HG02610 (cell line): ENCODE data around the gene TLE3.

Experiments
- ATAC-seq: cut with Tn5 transposase; IDR thresholded peaks from one replicate; pipeline ENCODE4 v1.9.1; 2021; ENCODE audit warnings: mild to moderate bottlenecking, moderate library complexity; ENCODE audit not compliant: unreplicated experiment

The TLE3 gene

GRCh38 chr15:70086636-70087035 is 11.1 kb downstream of the TLE3 start:
- no peak for ATAC-seq

DNA sequence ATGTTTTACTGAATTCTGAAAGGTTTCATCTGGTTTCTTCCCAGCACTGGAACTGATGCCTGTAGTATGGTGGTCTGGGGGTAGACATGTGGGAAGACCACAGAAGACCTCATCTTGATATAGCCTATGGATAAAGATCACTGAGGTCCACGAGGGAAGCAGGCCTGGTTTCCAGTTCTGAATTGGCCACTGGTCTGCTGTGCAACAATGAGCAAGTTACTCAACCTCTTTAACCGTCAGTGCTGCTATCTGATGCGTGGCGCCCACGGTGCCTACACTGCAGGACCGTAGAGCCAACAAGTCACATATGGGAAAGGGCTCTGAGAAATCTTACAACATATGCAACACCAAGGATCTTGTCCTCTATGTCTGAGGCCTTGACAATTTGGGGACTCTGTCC is 13.3 kb downstream of the TLE3 start:
- no peak for ATAC-seq

- ATAC-seq, result peak; percentile 76
Observed at GRCh38 chr15:70083946-70084345, 13.8 kb downstream of the TLE3 start.

- no peak for ATAC-seq
Observed at GRCh38 chr15:70083418-70083817, 14.3 kb downstream of the TLE3 start.

- no peak for ATAC-seq
Observed at GRCh38 chr15:70082281-70082900, 15.3 kb downstream of the TLE3 start.

DNA sequence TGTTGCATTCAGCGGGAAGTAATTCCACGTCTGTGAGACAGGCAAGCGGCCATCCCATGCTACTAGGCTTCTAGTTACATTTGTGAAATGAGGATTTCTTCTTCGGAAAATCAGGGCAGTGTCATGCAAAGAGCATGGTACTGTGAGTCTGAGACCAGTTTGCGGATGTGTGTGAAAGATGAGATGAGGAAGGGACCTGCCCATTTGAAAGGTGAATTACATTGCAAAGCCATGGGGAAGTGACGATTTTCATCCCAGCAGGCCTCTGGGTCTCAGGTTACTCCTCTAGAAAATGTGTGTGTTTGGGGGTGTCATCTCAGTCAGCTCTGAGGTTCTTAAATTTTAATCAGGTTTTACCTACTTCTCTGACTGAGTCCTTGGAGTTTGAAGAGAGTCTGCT is 16.1 kb downstream of the TLE3 start:
- ATAC-seq, result no peak

DNA sequence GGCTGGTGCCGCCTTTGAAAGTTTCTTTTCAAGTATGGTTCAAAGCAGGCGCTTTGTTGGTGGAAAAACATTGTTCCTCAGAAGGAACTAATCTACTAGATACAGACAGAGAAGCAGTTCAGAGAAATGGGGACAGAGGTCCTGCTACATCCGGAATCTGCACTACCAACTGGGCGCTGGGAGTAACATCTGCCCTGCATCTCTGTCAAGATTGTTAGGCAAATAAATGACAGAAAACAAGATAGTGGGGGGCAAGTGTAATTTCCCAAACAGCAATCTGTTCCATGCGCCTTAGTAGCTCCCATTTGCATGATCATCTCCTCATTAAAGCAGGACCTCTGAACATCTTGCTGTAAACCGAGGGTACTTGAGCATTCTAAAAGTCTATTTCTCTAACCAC is 17.4 kb downstream of the TLE3 start:
- ATAC-seq, result no peak

DNA sequence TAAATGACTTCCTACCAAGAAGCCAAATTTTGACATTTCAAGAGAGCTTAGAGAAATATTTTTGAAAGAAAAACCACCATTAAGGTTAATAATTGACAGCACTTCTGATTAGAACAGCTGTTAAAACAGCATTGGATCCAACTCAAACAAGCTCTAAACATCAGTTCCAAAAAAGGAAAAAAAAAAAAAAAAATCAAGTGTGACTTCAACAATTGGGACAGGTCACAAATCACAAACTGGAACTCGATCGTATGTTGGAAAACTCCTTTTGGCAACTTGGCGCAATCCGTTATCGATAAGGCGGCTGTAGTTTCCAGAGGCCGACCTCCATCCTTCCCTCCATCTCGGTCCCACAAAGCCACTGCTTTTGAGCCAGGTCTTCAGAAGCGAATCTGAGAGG is 17.8 kb downstream of the TLE3 start:
- no peak for ATAC-seq

- no peak for ATAC-seq
Observed at GRCh38 chr15:70078578-70079417, 18.9 kb downstream of the TLE3 start.

DNA sequence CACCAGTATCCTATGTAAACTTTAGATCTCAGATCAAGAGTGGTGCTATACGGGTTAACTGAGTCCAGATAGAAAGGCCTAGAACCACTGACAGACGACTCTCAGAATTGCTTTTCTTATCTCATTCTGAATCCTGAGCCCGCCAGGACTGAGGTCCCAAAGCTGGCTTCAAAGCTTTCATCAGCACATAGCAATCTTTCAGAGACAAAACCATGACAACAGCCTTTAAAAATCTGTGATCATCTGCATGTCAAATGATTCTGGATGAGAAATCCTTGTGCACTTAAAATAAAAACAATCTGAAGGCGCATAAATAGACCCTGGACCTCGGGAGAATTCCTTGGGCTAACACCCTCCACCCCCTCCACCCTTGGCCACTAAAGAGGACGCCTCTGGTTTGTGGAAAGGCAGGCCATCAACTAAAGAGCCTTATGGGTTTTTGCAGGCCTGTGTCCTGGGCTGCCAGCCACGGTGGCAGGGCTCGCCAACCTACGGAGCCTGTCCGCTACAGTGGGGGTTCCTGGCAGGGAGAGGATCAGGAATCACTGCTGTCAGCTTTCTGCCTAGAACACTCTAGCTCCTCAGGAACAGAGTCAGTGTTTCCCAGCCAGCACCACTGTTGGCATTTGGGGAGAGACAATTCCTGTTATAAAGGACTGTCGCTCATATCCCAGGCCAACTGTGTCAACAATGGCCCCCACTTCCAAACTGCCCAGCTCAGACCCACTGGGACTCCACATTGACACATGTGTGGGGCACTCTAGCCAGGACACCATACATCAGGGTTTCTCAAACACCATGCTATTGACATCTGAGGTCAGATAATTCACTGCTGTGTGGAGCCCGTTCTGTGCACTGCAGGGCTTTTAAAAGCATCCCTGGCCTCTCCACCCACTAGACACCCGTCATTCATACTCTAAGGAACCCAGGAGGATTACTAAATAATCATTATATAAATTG is 20.2 kb downstream of the TLE3 start:
- ATAC-seq, result no peak

- ATAC-seq, result no peak
Observed at GRCh38 chr15:70074380-70074779, 23.3 kb downstream of the TLE3 start.

DNA sequence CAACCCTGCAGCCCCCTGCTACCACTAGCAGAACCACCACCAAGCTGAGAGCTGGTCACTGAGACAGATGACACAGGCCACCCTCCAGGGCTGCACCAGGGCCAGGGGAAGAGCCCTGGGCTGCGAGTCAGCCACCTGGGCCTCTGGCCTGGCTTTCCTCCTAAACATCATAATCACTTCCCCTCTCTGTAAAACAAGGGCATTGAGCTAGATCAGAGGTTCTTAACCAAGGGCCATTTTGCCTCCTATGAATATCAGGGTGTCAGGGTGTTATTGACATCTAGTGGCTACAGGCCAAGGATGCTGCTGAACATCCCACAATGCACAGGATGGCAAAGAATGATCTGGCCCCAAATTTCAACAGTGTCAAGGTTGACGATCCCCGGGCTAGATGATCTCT is 25.2 kb downstream of the TLE3 start:
- ATAC-seq, result no peak

GRCh38 chr15:70071799-70072198 is 25.9 kb downstream of the TLE3 start:
- no peak for ATAC-seq

DNA sequence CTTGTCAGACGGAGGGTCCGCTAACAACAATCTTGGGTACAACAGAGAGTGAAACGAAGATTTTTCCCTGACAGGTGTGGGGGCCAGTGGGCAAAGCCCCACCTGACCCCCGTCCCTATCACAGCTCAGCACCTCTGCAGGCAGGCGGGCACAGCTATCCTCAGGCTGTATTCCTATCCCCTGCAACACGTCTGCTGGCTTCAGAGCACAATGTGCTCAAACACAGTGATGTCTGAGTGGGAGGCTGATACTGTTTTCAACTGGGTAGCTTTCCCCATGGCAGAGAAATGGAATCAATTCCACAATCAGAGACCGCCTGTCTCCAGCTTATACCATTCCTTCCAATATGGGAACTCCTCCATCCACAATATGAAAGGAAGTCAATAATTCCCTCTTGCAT is 28.0 kb downstream of the TLE3 start:
- ATAC-seq, result no peak

- ATAC-seq, result no peak
Observed at GRCh38 chr15:70068783-70069565, 28.7 kb downstream of the TLE3 start.

GRCh38 chr15:70067681-70068080 is 30.0 kb downstream of the TLE3 start:
- no peak for ATAC-seq

- ATAC-seq, result no peak
Observed at GRCh38 chr15:70067011-70067410, 30.7 kb downstream of the TLE3 start.

DNA sequence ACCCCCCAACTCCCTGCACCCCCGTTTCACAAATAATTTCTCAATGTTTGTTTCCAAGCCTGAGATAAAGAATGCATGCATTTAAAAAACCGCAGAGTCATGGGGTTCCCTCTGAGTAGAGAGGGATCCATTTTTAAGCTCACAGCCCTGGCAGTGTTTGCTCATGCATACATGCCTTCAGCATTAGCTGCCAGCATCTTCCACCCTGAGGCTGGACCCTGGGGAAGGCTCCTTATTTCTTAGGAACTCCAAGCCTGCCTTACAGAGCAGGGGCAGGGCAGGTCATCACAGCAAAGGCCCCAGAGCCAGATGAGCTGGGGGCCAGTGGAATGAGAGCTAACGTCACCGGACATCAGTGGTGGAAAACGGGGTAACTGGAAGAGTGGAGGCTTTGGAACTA is 31.3 kb downstream of the TLE3 start:
- no peak for ATAC-seq

DNA sequence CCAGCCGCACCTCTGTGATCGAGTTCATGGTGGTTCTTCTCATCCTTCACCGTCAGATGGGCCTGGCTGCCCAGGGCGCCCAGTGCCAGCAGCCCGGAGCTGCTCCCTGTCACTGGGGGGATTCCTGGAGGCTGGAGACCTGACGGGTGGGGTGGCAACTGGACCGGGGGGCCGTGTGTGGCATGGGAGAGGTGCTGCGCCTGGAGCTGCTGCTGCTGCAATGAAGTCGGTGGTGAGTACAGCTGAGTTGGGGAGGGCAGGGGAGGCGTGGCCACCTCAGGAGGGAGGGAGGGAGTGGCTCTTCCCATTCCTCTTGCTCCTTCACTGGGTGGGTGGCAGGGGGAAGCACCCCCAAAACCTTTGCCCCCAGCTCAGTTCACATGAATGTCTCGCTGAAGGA is 31.7 kb downstream of the TLE3 start:
- no peak for ATAC-seq

DNA sequence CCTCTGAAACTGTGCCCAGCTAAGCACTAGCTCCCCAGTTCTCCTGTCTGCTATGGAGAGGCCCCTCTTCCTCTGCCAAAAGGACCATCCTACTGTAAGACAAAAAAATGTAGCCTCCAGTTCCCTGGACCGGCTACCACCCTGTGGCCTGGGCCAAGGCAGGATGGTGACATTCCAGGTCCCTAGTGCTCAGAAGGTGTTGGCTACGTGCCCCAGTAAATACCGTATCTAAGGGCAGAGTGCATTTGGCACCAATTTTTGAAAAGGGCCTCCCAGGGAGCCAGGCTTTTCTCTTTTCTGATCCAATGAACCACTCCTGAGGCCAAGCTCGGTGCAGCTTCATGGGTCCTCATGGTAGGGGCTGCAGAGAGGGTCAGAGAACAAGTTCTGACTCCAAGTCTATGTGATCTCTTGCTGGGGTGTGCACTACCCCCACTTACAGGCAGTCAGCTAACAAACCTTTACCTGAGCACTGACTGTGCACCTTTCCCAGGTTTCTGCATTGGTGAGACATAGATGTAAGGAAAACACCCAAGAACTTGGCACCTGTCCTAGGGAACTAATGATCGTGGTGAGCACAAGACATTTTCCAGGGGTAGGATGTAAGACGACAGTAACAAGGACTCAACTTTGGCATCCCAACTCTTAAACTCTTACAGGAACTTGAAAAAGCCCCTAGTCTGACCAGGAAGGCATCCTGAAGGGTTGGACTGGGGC is 32.6 kb downstream of the TLE3 start:
- ATAC-seq, result no peak
